GM12872 (cell line): ENCODE measurements around the gene RFC4.

ENCODE experiments used
- TF ChIP-seq, protein P1 (sequence below): IDR thresholded peaks from 3 replicates; pipeline ENCODE4 v1.5.1; 2011; ENCODE audit warnings: low read depth, mild to moderate bottlenecking, low read length, moderate library complexity; ENCODE audit not compliant: insufficient read depth

RFC4 gene

DNA sequence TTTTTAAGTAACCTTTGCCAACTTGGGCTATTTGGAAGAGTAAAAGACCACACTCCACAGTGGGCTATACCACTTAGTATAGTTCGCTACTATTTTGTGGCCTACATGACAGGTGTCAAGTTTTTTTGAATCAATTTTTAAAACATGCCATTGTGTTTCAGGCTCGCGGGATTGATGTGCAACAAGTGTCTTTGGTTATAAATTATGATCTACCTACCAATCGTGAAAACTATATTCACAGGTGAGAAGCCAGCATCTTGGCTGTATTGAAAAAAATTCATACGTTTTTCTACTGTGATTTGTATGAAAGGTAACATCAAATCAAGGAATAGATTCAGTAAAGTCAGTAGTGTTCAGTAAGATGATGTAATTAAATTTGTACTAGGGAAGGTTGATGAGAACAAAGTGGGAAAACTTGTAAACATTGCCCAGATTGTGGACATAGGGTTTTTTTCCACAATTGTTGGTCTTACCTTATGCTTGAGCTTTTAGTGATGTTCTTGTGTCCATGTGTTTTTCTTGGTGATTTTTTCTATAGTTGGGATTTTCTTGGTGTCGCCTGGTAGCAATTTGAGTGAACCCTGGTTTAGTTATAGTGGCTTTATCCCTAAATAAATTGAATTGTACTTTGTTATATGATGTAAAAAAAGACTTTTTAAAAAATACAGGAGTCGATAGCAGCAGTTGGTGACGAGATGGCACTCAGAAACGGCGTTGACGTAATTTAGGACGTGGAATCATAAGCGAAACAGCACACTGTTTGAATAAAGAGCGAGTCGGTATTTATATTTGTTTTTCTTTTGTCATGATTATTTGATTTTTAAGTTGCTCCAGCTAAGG lies 18.4 kb downstream of the RFC4 start:
- TF ChIP-seq, protein P1, sequence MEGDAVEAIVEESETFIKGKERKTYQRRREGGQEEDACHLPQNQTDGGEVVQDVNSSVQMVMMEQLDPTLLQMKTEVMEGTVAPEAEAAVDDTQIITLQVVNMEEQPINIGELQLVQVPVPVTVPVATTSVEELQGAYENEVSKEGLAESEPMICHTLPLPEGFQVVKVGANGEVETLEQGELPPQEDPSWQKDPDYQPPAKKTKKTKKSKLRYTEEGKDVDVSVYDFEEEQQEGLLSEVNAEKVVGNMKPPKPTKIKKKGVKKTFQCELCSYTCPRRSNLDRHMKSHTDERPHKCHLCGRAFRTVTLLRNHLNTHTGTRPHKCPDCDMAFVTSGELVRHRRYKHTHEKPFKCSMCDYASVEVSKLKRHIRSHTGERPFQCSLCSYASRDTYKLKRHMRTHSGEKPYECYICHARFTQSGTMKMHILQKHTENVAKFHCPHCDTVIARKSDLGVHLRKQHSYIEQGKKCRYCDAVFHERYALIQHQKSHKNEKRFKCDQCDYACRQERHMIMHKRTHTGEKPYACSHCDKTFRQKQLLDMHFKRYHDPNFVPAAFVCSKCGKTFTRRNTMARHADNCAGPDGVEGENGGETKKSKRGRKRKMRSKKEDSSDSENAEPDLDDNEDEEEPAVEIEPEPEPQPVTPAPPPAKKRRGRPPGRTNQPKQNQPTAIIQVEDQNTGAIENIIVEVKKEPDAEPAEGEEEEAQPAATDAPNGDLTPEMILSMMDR: no peak

DNA sequence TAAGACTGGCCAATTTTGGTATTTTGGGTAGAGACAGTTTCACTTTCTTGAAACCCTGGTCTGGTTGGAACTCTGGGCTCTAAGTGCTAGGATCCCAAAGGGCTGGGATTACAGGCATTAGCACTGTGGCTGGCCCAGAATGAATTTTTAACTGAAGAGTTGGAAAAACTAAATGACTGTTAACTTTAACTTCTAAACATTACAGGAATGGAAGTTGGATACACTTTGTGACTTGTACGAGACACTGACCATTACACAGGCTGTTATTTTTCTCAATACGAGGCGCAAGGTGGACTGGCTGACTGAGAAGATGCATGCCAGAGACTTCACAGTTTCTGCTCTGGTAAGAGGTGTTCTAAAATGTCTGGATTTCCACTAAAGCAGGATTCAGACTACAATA lies 19.4 kb downstream of the RFC4 start:
- TF ChIP-seq, protein P1: no peak

DNA sequence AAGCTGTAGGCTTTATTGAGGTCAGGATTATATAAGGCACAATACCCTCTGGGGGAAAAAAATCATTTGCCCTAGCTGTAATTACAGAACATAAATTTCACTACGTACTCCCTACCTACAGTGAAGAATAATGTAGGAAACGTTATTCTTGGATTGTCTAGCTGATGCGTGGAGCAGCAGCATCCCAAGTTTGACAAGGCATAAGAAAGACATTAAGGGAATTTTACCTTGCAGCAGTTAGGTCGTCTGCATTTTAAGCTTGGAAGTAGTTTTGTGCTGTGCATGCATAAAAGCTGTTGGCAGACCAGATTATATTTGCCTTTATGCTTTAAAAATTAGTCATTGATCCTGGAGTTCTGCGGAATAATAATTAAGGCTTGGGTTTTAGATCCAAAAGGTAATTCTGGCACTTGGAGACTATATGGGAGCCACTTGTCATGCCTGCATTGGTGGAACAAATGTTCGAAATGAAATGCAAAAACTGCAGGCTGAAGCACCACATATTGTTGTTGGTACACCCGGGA lies 20.7 kb downstream of the RFC4 start:
- TF ChIP-seq, protein P1: no peak

DNA sequence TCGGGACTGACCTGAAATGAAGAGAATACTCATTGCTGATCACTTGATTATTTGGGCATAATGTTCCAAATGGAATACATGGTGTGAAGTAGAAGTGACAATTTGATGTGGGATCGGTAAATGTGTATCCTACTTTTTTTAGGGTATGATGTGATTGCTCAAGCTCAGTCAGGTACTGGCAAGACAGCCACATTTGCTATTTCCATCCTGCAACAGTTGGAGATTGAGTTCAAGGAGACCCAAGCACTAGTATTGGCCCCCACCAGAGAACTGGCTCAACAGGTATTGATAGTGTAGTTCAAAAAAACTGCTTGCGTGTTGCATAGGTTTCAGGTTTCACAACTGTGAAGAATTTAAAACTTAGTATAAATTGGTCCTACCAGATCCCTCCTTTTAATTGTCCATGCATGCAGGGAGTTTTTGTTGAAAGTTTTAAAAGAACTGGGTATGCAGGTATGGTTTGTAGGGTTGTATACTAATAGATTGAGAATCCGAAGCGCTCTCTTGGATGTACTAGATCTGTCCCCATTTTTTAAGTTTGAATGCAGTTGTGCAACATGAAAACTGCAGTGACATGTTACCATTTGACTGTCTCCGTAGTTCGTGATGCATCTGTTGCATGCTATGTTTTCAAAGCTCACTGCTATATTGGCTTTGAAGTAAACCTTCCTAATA lies 21.3 kb downstream of the RFC4 start:
- TF ChIP-seq, protein P1: no peak

GRCh38 chr3:186783731-186784515 lies 22.4 kb downstream of the RFC4 start:
- TF ChIP-seq, protein P1: no peak

DNA sequence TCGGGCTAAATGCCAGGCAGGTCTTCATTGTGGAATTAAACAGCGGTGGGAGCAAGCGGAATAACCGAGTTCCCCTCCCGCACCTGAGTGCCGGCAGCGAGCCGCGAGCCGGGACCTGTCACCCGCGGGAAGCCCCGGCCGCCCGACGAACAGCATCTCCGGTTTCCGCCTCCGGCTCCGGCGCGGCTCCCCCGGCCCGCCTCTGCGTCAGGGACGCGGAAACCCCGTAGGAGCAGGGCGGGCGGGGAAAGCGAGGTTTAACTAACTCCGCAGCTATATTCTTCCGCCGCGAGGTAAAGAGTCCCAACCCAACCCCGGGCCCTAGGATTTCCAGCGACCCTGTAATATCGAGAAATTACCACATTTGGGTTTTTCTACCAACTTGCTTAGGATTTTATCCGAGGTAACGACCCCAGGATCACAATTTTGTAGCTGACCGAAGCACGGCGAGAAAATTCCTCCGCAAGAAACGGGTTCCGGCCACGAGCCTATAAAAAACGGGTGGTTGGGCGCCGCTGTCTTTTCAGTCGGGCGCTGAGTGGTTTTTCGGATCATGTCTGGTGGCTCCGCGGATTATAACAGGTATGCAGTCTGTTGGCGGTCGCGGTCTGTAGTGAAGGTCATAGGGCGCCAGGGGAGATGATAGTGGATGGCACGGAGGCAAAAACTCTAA lies 23.1 kb downstream of the RFC4 start, which contains the start of gene EIF4A2:
TSS of gene EIF4A2 (plus strand) at position 520 of the 673 bp plus-strand sequence. CDS start at position 554, 34 bp downstream.
- TF ChIP-seq, protein P1: no peak
